SK-N-SH treated with all-trans-retinoic acid at 6 μM for 48 hours (cell line): ENCODE data around the gene THRB.

ENCODE experiments used
- ATAC-seq: fragments of 200-7000 bp; cut with Tn5 transposase; 3 replicates; pipeline ENCODE4 v1.9.1; 2020; ENCODE audit warnings: mild to moderate bottlenecking, moderate library complexity
- ARNTL ChIP-seq: fragments of 450-650 bp; formaldehyde crosslinking; IDR thresholded peaks from 2 replicates; pipeline ENCODE4 v1.5.0; 2020; ENCODE audit warnings: low read depth, mild to moderate bottlenecking, moderate library complexity, borderline replicate concordance
- BACH2 ChIP-seq: fragments of 250-450 bp; sonication (Bioruptor Pico); IDR thresholded peaks from 2 replicates; pipeline ENCODE4 v1.9.0; 2021; ENCODE audit warnings: mild to moderate bottlenecking, borderline replicate concordance
- CREB5 ChIP-seq: fragments of 250-450 bp; sonication (Bioruptor Pico); IDR thresholded peaks from 2 replicates; pipeline ENCODE4 v1.5.1; 2020; ENCODE audit warnings: low read depth, mild to moderate bottlenecking, moderate library complexity
- CSRNP3 ChIP-seq: fragments of 250-450 bp; sonication (Bioruptor Pico); IDR thresholded peaks from 2 replicates; pipeline ENCODE4 v1.5.1; 2021; ENCODE audit warnings: mild to moderate bottlenecking, moderate library complexity
- GLIS3 ChIP-seq: fragments of 250-450 bp; sonication (Bioruptor Pico); IDR thresholded peaks from 2 replicates; pipeline ENCODE4 v1.5.0; 2020; ENCODE audit warnings: mild to moderate bottlenecking, moderate library complexity
- ISL1 ChIP-seq: fragments of 250-450 bp; sonication (Bioruptor Pico); IDR thresholded peaks from 2 replicates; pipeline ENCODE4 v2.1.2; 2022; ENCODE audit warnings: mild to moderate bottlenecking, moderate library complexity
- OSR1 ChIP-seq: fragments of 250-450 bp; sonication (Bioruptor Pico); IDR thresholded peaks from 2 replicates; pipeline ENCODE4 v1.8.0; 2022; ENCODE audit warnings: moderate library complexity, mild to moderate bottlenecking, inconsistent platforms
- PATZ1 ChIP-seq: fragments of 250-450 bp; sonication (Bioruptor Pico); IDR thresholded peaks from 2 replicates; pipeline ENCODE4 v1.8.0; 2020; ENCODE audit warnings: mild to moderate bottlenecking, moderate library complexity, borderline replicate concordance
- POU6F1 ChIP-seq: fragments of 250-450 bp; sonication (Bioruptor Pico); IDR thresholded peaks from 2 replicates; pipeline ENCODE4 v1.8.0; 2021; ENCODE audit warnings: low read depth, mild to moderate bottlenecking, moderate library complexity, borderline replicate concordance
- PPARA ChIP-seq: fragments of 250-450 bp; sonication (Bioruptor Pico); IDR thresholded peaks from 2 replicates; pipeline ENCODE4 v1.5.0; 2020; ENCODE audit warnings: mild to moderate bottlenecking, borderline replicate concordance
- RARB ChIP-seq: fragments of 250-450 bp; sonication (Bioruptor Pico); IDR thresholded peaks from 2 replicates; pipeline ENCODE4 v1.8.0; 2021; ENCODE audit warnings: mild to moderate bottlenecking, moderate library complexity
- SNAI2 ChIP-seq: fragments of 250-450 bp; sonication (Bioruptor Pico); IDR thresholded peaks from 2 replicates; pipeline ENCODE4 v1.5.0; 2020; ENCODE audit warnings: mild to moderate bottlenecking, moderate library complexity
- TCF4 ChIP-seq: fragments of 250-450 bp; sonication (Bioruptor Pico); IDR thresholded peaks from 2 replicates; pipeline ENCODE4 v1.8.0; 2021; ENCODE audit warnings: mild to moderate bottlenecking, moderate library complexity, borderline replicate concordance
- TOX ChIP-seq: fragments of 250-450 bp; sonication (Bioruptor Pico); IDR thresholded peaks from 2 replicates; pipeline ENCODE4 v1.8.0; 2021; ENCODE audit warnings: mild to moderate bottlenecking, moderate library complexity, borderline replicate concordance
- TSHZ2 ChIP-seq: fragments of 250-450 bp; sonication (Bioruptor Pico); IDR thresholded peaks from 2 replicates; pipeline ENCODE4 v1.5.0; 2020; ENCODE audit warnings: mild to moderate bottlenecking, moderate library complexity
- ZC3H10 ChIP-seq: fragments of 250-450 bp; sonication (Bioruptor Pico); IDR thresholded peaks from 2 replicates; pipeline ENCODE4 v1.5.1; 2021; ENCODE audit warnings: mild to moderate bottlenecking, moderate library complexity
- ZFP3 ChIP-seq: fragments of 250-450 bp; sonication (Bioruptor Pico); IDR thresholded peaks from 2 replicates; pipeline ENCODE4 v1.5.0; 2020; ENCODE audit warnings: mild to moderate bottlenecking, moderate library complexity
- ZFP30 ChIP-seq: fragments of 450-650 bp; formaldehyde crosslinking; IDR thresholded peaks from 2 replicates; pipeline ENCODE4 v1.5.0; 2022; ENCODE audit warnings: mild to moderate bottlenecking, moderate library complexity
- ZNF565 ChIP-seq: fragments of 450-650 bp; formaldehyde crosslinking; conservative IDR thresholded peaks from 2 replicates; pipeline ENCODE4 v1.5.0; 2020; ENCODE audit warnings: low read depth, mild to moderate bottlenecking, moderate library complexity
- ZNF70 ChIP-seq: fragments of 450-650 bp; formaldehyde crosslinking; IDR thresholded peaks from 2 replicates; pipeline ENCODE4 v1.5.0; 2020; ENCODE audit warnings: mild to moderate bottlenecking, moderate library complexity

Gene THRB

GRCh38 chr3:24375947-24376384 lies 118.7 kb downstream of the THRB start:
- TF ChIP-seq PATZ1, result no peak
- TF ChIP-seq GLIS3, result no peak
- no peak for TF ChIP-seq ARNTL (CRISPR knock-in tag)
- TF ChIP-seq SNAI2 (CRISPR knock-in tag), result no peak
- no peak for TF ChIP-seq ZFP30
- TF ChIP-seq PPARA (CRISPR knock-in tag), result no peak
- no peak for TF ChIP-seq RARB (CRISPR knock-in tag)
- no peak for TF ChIP-seq TCF4
- no peak for TF ChIP-seq CSRNP3 (CRISPR knock-in tag)
- TF ChIP-seq TOX (CRISPR knock-in tag), result no peak
- TF ChIP-seq POU6F1, result no peak
- TF ChIP-seq TSHZ2, result no peak
- TF ChIP-seq ZNF565 (CRISPR knock-in tag), result no peak
- no peak for ATAC-seq

- no peak for TF ChIP-seq ZFP3
- ATAC-seq, result no peak
These were observed 119.8 kb downstream of the THRB start for GRCh38 chr3:24374801-24375200.

GRCh38 chr3:24373198-24373959 lies 121.3 kb downstream of the THRB start:
- ATAC-seq, result no peak
- no peak for TF ChIP-seq ISL1 (CRISPR knock-in tag)

GRCh38 chr3:24372559-24373197 lies 122.0 kb downstream of the THRB start:
- no peak for ATAC-seq
- no peak for TF ChIP-seq TOX (CRISPR knock-in tag)
- TF ChIP-seq ARNTL (CRISPR knock-in tag), result no peak
- no peak for TF ChIP-seq ZNF70 (CRISPR knock-in tag)
- TF ChIP-seq SNAI2 (CRISPR knock-in tag), result no peak
- TF ChIP-seq ZC3H10 (CRISPR knock-in tag), result no peak
- TF ChIP-seq ZFP30, result no peak
- TF ChIP-seq BACH2 (CRISPR knock-in tag), result no peak
- no peak for TF ChIP-seq RARB (CRISPR knock-in tag)
- TF ChIP-seq CREB5, result no peak
- no peak for TF ChIP-seq OSR1 (CRISPR knock-in tag)
- TF ChIP-seq PATZ1, result no peak
- TF ChIP-seq CSRNP3 (CRISPR knock-in tag), result no peak
